Aorta (tissue), 5 donors: ENCODE results near the gene ITM2B. TPM values are rescaled to one million over a fixed set of nuclear protein-coding genes. Genes with fewer than 3 reads are reported as not detected.

ENCODE experiments used
- ATAC-seq: fragments of 200-7000 bp; cut with Tn5 transposase; one replicate; pipeline ENCODE4 v1.9.1; 2022; ENCODE audit warnings: moderate library complexity; ENCODE audit not compliant: low FRiP score
- DNase-seq, 2 donors: peaks; one replicate each; pipeline ENCODE4 v3.0.0-alpha.2; 2020
- H3K27ac ChIP-seq, 2 donors: one replicate each; pipeline ENCODE4 v1.5.1; 2013; ENCODE audit warnings: low read length in 2 of 2, mild to moderate bottlenecking in 2 of 2, moderate library complexity in 2 of 2, control low read depth in 1 of 2, inconsistent platforms in 1 of 2, low read depth in 1 of 2
- H3K27me3 ChIP-seq, 2 donors: one replicate each; pipeline ENCODE4 v1.6.1; 2013; ENCODE audit warnings: control low read depth in 1 of 2, low read length in 1 of 2, mild to moderate bottlenecking in 1 of 2, moderate library complexity in 1 of 2; ENCODE audit not compliant: insufficient read depth in 2 of 2, control insufficient read depth in 1 of 2
- H3K36me3 ChIP-seq, 2 donors: one replicate each; pipeline ENCODE4 v1.6.1; 2013; ENCODE audit warnings: control low read depth in 1 of 2, low read length in 1 of 2, mild to moderate bottlenecking in 1 of 2; ENCODE audit not compliant: insufficient read depth in 2 of 2, control insufficient read depth in 1 of 2
- H3K4me1 ChIP-seq, 2 donors: one replicate each; pipeline ENCODE4 v1.6.1; 2013; ENCODE audit warnings: low read length in 2 of 2, control low read depth in 1 of 2, mild to moderate bottlenecking in 1 of 2, moderate library complexity in 1 of 2; ENCODE audit not compliant: insufficient read depth in 2 of 2, control insufficient read depth in 1 of 2
- H3K4me3 ChIP-seq, 2 donors: one replicate each; pipeline ENCODE4 v1.5.1; 2013; ENCODE audit warnings: low read length in 2 of 2, control low read depth in 1 of 2, mild to moderate bottlenecking in 1 of 2
- H3K9me3 ChIP-seq: one replicate; pipeline ENCODE4 v1.6.1; 2013; ENCODE audit warnings: mild to moderate bottlenecking, low read length; ENCODE audit not compliant: control insufficient read depth
- WGBS, 2 donors: extraction: QIAGEN DNeasy Blood & Tissue Kit; methylation state at CpG; one replicate each; pipeline ENCODE4 v1.1.7; 2013; 5-methylcytosine and 5-hydroxymethylcytosine counted together
- intact Hi-C, 2 donors: fragments of 100-400 bp; cut with DNase I; formaldehyde crosslinking; loops; one replicate each; pipeline versions ENCODE4 v1.14.2 to v1.15.0; 2022
- polyA plus RNA-seq, 2 donors: library from polyadenylated mRNA; stranded (reverse); fragments of 200-250 nt; gene quantifications; one replicate each; pipeline ENCODE4 v1.2.3, GENCODE V29; 2013
- total RNA-seq, 2 donors: library from RNA; stranded (reverse); fragmentation: NEBNext Ultra II Directional; extraction: Animal tissue kit (Norgen Biotek cat#: 25700); gene quantifications; one replicate each; pipeline ENCODE4 v1.2.1, GENCODE V29; 2021
- donor health status: healthy with polysubstance abuse.
- donor health status: Bipolar disorder and iron deficiency.
- donor health status: DM: no; HTN: no; CAD: no.
- donor health status: DM: no; HTN: no; CAD: no.
- donor health status: DM: yes; HTN: yes; CAD: no.

ITM2B gene
- total and polyA plus RNA-seq, 4 donors, result 371 to 929 (median 660) TPM

- H3K27ac ChIP-seq, result no peak overlapping the region
- H3K9me3 ChIP-seq, result no peaks in the 10 kb centered on the region
- DNase-seq (no peak), ATAC-seq (no peak)
- no peaks in the 10 kb centered on the region for H3K27me3 ChIP-seq
- WGBS, 2 donors, result 85 to 88% methylated on average over 4 of the region's 4 CpGs
- no peaks in the 10 kb centered on the region for H3K4me1 ChIP-seq
- intact Hi-C loops, result no loop called here
- H3K4me3 ChIP-seq, result no peak overlapping the region
- H3K36me3 ChIP-seq, result peaks cover 2 to 4% of the 10 kb centered on the region in 2 donors
Measured at GRCh38 chr13:48260970-48261369, 28.0 kb downstream of the ITM2B start.

GRCh38 chr13:48263196-48263595, 30.2 kb downstream of the ITM2B start:
- H3K27ac ChIP-seq, result no peak overlapping the region
- no peak overlapping the region for H3K4me3 ChIP-seq
- intact Hi-C loops, result no loop called here
- no peak for DNase-seq
- H3K36me3 ChIP-seq, result peaks cover 2 to 3% of the 10 kb centered on the region in 2 donors
- no peaks in the 10 kb centered on the region for H3K27me3 ChIP-seq
- no peak for ATAC-seq
- WGBS, 2 donors, result 80 to 92% methylated on average over 1 of the region's 1 CpG
- H3K4me1 ChIP-seq, result no peaks in the 10 kb centered on the region
- H3K9me3 ChIP-seq, result no peaks in the 10 kb centered on the region

- 94 to 96% methylated on average over 2 of the region's 2 CpGs for WGBS, 2 donors
- Histone ChIP-seq H3K4me3 (no peak overlapping the region), H3K9me3 (no peaks in the 10 kb centered on the region), H3K4me1 (no peaks in the 10 kb centered on the region), H3K27me3 (no peaks in the 10 kb centered on the region), H3K27ac (no peak overlapping the region), H3K36me3 (peaks cover 2 to 3% of the 10 kb centered on the region in 2 donors)
- ATAC-seq (no peak), DNase-seq (no peak)
- intact Hi-C loops, result no loop called here
Measured at GRCh38 chr13:48264058-48264457, 31.1 kb downstream of the ITM2B start.

- H3K27ac ChIP-seq, result no peak overlapping the region
- ATAC-seq, result no peak
- no peaks in the 10 kb centered on the region for H3K9me3 ChIP-seq
- H3K36me3 ChIP-seq, result peaks cover 2 to 3% of the 10 kb centered on the region in 2 donors
- no peak for DNase-seq
- intact Hi-C loops, result no loop called here
- H3K27me3 ChIP-seq, result no peaks in the 10 kb centered on the region
- H3K4me3 ChIP-seq, result no peak overlapping the region
- WGBS, 2 donors, result 90% methylated on average over 8 of the region's 8 CpGs
- H3K4me1 ChIP-seq, result no peaks in the 10 kb centered on the region
Measured at GRCh38 chr13:48265217-48265815, 32.3 kb downstream of the ITM2B start.

GRCh38 chr13:48266150-48266549, 33.1 kb downstream of the ITM2B start:
- Histone ChIP-seq H3K36me3 (peaks cover 2 to 3% of the 10 kb centered on the region in 2 donors), H3K4me1 (no peaks in the 10 kb centered on the region), H3K27me3 (no peaks in the 10 kb centered on the region), H3K4me3 (no peak overlapping the region), H3K9me3 (no peaks in the 10 kb centered on the region), H3K27ac (no peak overlapping the region)
- no peak for DNase-seq
- intact Hi-C loops, result no loop called here
- ATAC-seq, result no peak

GRCh38 chr13:48266701-48267639, 34.0 kb downstream of the ITM2B start:
- no peak overlapping the region for H3K27ac ChIP-seq
- WGBS, 2 donors, result 86 to 87% methylated on average over 2 of the region's 2 CpGs
- no peaks in the 10 kb centered on the region for H3K4me1 ChIP-seq
- H3K36me3 ChIP-seq, result peaks cover 2 to 3% of the 10 kb centered on the region in 2 donors
- H3K27me3 ChIP-seq, result no peaks in the 10 kb centered on the region
- no peak overlapping the region for H3K4me3 ChIP-seq
- no peak for DNase-seq
- intact Hi-C loops, result no loop called here
- H3K9me3 ChIP-seq, result no peaks in the 10 kb centered on the region
- no peak for ATAC-seq

DNA sequence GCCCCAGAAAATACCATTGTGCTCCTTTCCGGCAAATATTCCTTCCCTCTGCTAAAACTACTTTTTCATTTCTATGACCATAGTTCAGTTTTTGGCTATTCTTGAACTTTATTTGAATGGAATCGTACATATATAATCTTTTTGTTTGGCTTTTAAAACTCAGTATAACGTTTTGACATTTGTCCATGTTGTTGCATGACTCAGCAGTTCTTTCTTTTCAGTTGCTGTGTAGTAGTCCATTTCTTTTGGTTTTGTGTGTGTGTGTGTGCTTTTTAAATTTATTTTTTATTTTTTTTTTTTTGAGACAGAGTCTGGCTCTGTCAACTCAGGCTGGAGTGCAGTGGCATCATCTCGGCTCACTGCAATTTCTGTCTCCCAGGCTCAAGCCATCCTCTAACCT, 35.0 kb downstream of the ITM2B start:
- no peak overlapping the region for H3K4me3 ChIP-seq
- 79 to 88% methylated on average over 4 of the region's 4 CpGs for WGBS, 2 donors
- intact Hi-C loops, result no loop called here
- ATAC-seq, result no peak
- no peak overlapping the region for H3K27ac ChIP-seq
- DNase-seq, result no peak
- H3K36me3 ChIP-seq, result peaks cover 0 to 2% of the 10 kb centered on the region in 2 donors
- H3K9me3 ChIP-seq, result no peaks in the 10 kb centered on the region
- no peaks in the 10 kb centered on the region for H3K27me3 ChIP-seq
- H3K4me1 ChIP-seq, result no peaks in the 10 kb centered on the region

DNA sequence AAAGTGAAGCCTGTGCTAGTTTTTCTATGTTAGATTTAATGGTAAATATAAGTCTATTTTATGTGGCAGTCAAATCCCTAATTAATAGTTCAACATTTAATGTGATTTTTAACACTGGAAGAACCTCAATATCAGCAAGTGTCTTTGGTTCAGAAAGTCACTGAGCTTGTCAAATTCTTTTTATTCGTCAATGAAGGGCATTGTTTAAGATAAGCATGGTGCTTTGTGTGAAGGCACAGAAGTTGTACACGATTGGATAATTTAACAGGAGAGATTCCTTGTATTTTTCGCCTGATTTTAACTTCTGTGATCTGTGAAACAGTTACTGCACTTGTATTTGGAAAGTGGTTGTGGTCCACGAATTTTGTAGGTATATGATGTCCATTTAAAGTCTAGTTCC, 40.3 kb downstream of the ITM2B start:
- no peaks in the 10 kb centered on the region for H3K27me3 ChIP-seq
- DNase-seq, result no peak
- peaks cover 0 to 2% of the 10 kb centered on the region in 2 donors for H3K36me3 ChIP-seq
- H3K4me3 ChIP-seq, result no peak overlapping the region
- no peaks in the 10 kb centered on the region for H3K9me3 ChIP-seq
- intact Hi-C loops, result no loop called here
- ATAC-seq, result no peak
- no peaks in the 10 kb centered on the region for H3K4me1 ChIP-seq
- WGBS, 2 donors, result 92 to 93% methylated on average over 4 of the region's 4 CpGs
- no peak overlapping the region for H3K27ac ChIP-seq

- Histone ChIP-seq H3K36me3 (peaks cover 0 to 2% of the 10 kb centered on the region in 2 donors), H3K4me1 (no peaks in the 10 kb centered on the region), H3K27ac (no peak overlapping the region), H3K4me3 (no peak overlapping the region), H3K9me3 (no peaks in the 10 kb centered on the region), H3K27me3 (no peaks in the 10 kb centered on the region)
- intact Hi-C loops, result no loop called here
- ATAC-seq, result no peak
- DNase-seq, result no peak
- WGBS, 2 donors, result 84 to 87% methylated on average over 4 of the region's 4 CpGs
Measured at GRCh38 chr13:48275507-48275906, 42.5 kb downstream of the ITM2B start.
